Measurements from ENCODE around the gene TRMT2A.

TRMT2A gene

GRCh38 chr22:20115691-20116375, 1.2 kb downstream of the TRMT2A start, which contains the start of gene RANBP1:
TSS of gene RANBP1 (plus strand) at chr22:20116104. CDS start at chr22:20116185, 81 bp downstream.
- no peak for DNase-seq

DNA sequence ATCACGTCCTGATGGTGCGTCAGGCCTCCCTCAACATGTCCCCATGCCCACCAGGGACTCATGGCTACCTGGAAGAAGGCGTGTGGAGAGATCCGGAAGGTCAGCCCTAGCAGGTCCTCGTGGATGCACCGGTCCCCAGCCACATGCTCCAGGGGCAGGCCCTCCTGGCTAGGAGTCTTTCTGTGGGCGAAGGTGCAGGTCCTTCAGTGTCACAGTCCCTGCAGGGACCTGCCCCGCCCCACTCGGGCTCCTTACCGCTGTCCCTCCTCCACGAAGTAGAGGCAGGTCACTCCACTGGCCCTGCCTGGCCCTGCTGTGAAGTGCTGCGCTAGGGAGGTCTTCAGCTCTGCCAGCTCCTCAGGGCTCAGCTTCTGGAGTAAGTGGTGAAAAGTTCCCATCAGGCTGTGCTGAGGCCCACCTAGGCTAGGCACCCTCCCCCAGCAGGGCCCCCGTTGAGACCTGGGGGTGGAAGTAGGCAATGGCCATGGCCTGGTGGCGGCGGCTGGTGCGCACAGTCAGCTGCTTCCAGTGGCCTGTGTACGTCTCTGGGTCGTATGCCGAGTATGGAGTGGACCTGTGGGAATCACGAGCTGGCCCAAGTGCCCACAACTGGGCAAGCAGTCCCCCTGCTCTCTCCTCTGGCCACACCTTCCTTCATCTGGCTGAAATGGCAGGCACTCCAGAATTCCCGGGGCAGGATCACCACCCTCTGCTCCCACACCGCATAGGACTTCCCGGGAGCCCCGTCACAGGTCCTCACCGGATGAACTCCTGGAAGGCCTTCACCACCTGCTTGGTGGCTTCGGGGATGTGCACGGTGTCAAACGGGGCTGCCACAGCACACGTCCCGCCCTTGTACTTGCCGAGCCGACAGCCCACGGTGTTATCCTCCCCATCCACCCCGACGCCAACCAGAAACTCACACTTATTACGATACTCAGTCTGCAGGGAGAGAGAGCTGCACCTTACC, 2.2 kb downstream of the TRMT2A start:
- DNase-seq = no peak

- no peak for DNase-seq
Observed at GRCh38 chr22:20113551-20114310, 3.3 kb downstream of the TRMT2A start.

DNA sequence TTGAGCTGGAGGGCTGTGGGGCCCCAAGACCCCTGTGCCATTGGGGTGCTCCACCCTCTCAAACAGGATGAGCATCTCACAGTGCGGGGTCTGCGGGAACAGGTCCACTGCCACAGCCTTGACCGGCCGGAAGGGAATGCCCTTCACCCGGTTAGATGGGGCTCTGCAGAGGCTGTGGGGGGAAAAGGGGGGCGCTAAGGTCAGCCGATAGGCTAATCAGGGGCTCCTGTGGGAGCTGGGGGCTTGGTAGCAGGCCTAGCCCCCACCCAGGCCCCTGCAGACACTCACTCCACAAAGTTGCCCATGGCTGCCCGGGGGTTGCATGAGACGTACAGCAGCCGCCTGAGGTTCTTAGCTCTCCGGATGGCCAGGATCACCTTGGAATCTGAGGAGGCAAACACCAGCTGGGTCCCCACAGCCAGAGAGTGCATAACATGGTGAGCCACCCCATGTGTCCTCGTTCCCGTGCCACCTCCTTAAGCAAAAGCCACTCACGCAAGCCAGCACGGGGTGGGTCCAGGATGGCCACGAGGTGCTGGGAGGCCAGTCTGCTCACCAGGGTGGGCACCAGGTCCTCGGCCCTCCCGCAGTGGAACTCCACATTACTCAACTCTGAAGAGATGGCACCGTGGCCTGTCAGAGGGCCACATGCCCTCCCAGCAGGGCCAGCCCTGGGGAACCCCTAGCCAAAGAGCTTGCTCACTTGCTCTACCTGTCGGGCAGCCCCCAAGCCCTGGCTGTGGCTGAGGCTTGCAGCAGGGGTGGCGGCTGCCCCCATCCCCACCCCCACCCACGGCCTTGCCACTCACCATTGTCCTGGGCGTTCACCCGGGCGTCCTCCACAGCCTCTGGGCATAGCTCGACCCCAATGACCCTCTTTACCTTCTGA, 4.2 kb downstream of the TRMT2A start:
- no peak for DNase-seq

DNA sequence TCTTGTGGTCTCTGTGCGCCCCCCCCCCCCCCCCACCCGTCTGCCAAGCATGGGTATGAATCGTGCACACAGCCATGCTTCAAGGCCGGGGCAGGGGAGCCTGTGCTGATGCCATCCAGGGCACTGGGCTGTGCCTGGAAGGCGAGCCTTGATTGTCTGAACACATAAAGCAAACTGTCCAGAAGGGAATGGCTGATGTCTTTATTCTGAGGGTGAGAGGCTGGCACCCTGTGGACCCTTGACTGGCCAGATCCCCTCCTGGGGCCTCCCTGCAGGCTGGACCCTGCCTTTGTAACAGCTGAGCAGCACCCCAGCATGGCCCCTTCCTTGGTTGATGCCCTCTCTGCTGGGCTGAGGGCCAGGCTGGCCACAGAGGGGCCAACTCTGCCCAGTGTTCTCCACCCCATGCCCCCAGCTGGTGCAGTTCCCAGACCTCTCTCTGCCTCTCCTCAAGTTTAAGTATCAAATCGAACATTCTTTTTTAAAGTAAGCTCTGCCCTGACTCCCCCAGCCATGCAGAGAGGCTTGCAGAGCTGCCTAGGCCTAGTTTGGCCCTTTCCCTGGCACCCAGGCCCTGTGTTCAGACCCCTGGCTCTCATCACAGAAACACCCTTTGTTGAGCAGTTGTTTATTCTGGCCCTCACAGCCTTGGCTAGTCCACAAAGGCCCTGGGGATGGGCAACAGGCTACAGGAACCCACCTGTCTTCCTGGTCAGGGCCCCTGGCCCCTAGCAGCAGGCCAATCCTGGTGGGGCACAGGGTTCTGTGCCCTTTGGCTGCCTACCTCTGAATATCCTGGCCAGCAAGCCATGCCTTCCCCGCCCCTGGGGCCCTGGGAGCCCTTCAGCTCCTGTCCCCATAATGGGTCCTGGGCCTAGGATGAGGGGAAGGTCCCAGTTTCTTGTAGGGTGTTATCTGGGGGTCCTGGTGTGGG, 5.1 kb downstream of the TRMT2A start:
- DNase-seq = no peak

GRCh38 chr22:20111045-20111688, 5.9 kb downstream of the TRMT2A start:
- DNase-seq = peak; percentile 26

DNA sequence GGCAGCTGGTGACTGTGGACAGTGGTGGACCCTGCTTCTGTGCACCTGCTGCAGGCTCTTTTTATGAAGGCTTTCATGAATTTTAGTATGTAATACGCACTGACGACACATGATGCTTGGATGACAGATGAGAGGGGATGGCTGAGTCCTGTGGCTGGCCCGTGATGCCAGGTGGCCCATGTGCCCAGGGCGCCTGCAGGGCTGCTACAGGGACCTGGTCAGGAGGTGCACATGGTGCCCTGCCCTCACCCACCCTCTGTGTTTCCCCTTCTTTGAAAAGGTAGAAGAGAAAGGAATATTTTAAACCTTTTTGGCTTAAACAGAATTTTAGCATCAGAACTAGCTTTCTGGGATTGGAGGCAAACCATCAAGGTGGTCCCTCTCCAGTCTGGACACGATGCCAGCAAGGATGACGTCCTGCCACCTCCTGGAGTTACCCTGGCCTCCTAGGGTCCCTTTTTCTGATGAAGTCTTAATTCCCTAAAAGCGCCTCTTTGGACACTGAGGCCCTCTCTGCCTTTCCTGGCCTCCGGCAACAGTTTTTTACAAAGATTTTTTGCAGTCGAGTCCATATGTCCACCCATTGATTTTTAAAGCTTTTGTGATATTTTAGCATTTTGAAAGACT, 6.6 kb downstream of the TRMT2A start:
- DNase-seq = no peak

DNA sequence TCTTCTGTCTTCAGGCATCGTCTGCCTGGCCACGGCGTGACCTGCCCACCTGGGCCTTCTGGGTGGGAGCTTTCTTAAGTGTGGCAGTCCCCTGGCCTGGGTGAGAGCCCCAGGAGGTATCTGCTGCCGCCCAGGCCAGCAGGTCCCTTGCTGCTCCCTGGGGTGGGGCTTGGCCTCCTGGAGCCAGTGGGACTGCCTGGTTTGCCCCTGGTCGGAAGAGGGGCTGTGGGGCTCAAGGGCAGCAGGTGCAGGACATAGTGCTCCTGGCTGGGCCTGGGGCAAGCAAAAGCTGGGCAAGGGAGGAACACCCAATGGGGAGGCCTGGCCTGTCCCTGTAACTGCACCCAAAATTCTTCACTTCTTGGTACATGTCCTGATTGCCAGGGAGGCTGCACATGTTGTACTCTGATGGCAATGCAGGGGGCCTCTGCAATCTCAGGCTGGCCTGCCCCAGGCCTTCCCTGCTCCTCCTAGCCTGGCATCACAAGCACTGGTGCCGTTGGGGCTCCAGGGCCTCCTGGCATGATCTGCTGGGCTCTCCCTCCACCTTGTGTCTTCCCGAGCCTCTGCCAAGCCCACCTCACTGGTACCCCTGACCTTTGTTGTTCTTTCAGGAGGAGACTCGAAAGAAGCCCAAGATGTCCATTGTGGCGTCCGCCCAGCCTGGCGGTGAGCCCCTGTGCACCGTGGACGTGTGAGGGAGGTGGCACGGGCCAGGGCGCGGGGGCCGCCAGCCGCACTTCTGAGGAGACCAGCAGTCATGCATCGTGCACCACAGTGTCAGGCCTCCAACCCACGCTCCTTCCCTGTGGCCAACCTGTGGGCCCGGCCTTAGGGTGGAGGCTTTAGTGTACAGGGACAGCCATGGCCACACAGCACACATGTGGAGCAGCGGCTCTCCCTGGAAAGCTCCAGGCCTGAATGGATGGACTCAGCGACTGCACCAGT, 7.3 kb downstream of the TRMT2A start:
- DNase-seq = no peak

DNA sequence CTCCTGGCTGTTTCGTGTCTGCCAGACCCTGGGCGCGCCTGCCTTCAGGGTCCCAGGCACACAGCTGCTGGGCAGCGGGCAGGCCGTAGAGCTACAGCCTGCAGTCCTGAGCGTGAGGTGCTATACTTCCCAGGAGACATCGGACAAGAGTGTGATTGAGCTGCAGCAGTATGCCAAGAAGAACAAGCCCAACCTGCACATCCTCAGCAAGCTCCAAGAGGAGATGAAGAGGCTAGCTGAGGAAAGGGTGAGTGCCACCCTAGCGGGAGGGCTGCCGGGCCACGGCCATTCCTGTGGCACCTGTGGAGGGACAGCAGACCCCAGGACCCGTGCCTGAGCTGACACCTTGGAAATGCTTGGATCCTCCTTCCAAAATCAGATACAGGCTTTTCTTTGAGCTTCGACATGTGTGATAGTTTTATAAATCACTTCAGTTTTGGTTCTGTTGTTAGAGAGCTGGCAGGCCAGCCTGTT, 8.2 kb downstream of the TRMT2A start:
- DNase-seq = no peak

DNA sequence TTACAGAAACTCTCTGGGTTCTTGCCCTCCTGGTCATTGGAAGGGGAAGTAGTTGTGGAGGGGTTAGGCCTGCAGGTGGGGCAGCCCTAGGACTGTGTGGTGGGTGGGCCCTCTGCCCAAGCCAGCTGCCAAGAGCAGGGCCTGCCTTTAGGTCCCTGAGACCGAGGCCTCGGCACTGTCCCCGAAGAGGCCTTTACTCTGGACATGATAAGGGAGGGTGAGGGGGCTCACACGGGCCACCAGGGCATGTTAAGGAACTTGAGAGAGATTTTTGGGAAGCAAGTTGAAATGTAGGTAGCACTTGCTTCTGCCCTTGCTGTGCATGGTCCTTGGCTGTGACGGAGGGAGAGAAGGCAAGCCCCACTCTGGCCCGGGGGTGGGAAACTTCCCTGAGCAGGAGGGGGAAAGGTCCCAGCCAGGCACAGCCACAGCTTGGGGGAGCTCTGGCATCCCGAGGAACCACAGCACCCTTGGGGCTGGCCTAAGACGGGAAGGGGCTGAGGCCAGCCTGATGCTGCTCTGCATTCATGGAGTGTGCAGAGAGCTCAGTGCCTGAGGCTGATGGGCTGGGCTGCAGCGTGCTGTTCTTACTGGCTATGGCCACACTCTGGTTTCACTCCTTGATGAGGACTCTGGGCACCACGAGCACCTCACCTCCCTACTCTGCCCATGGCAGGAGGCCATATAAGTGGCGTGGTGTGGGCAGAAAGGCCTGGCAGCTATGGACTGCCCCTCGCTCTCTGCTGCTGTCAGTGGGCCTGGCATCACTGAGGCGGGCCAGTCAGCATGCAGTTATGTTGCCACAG, 8.9 kb downstream of the TRMT2A start:
- DNase-seq = no peak

DNA sequence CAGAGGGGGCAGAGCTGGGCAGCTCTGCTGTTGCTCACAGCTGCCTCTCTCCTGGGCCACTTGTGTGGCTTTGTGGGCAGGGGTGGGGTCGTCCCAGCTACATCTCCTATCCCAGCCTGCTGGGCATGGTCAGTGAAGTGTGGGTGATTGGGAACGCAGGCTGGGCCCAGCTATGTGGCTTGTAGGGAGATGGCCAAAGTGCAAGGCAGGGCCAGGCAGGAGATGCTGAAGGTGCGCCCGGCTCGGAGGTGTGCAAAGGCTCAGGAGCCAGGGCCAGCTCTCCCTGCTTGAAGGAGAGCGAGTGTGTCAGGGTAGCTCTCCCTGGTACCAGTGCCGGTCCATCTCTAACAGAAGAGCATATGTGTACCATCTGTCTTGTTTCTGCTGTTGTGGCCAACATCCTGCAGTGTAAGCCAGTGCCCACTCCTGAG, 9.5 kb downstream of the TRMT2A start:
- no peak for DNase-seq

- DNase-seq = no peak
Observed at GRCh38 chr22:20106849-20107237, 10.2 kb downstream of the TRMT2A start.

GRCh38 chr22:20106205-20106848, 10.7 kb downstream of the TRMT2A start:
- DNase-seq = no peak

DNA sequence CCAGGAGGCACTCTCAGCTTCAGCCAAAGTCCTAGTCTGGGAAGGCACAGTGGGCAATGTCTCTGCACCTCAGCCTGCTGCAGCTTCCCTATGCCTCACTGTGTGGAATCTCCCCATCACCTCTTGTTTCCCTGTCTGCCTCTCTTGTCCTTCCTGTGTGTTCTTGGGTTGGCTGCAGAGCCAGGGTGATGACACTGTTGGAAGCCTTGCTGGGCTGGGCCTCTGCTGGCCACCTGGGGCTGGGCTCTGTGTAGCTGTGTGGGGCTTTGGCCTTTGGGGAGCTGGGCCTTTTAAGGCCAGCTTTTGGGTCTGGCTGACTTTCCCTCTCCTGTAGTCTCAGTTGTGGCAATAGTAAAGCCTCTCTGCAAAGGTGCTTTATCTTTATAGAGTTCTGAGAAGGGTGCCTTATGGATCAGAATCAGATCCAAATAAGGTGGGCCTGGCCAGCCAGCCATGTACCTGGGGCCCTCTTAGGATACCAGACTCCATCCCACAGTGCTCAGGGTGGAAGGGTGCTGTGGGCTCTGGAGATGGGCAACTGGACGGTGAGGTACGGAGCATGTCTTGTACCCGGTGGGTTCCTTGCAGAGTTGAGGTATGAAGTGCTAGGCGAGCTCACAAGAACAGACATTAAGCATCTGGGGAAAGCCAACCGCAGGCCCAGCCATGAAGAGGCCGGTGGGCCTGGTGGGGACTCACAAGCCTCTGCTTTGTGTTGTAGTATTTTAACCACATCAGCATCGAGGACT, 11.4 kb downstream of the TRMT2A start:
- DNase-seq = no peak

- DNase-seq = no peak
Observed at GRCh38 chr22:20102203-20102780, 14.7 kb downstream of the TRMT2A start.

GRCh38 chr22:20101638-20102037, 15.4 kb downstream of the TRMT2A start:
- DNase-seq = no peak

Data from NCI-H1105 treated with DMSO at 0.1 percent for 48 hours (cell line).